OCI-LY7 (cell line): ENCODE data around the gene BAG2. TPM values are rescaled to one million over a fixed set of nuclear protein-coding genes. Genes with fewer than 3 reads are reported as not detected.

ENCODE experiments used
- BruUV-seq: library from RNA; stranded (reverse); fragments of 400-500 nt; replicated peaks from 2 replicates; lab custom pipeline; 2021; lab: Mats Ljungman, UMichigan
- CTCF ChIA-PET: fragments of 300-600 bp; sonication (Branson Sonifier 250); formaldehyde crosslinking; loops from one replicate; lab custom pipeline; 2022; ENCODE audit warnings: antibody characterized with exemption; ENCODE audit not compliant: unreplicated experiment; lab: Charles Lee
- POLR2A ChIA-PET: fragments of 300-600 bp; sonication (Branson Sonifier 250); formaldehyde crosslinking; loops from one replicate; lab custom pipeline; 2022; ENCODE audit warnings: antibody characterized with exemption; lab: Charles Lee
- DNase-seq: peaks from one replicate; pipeline ENCODE4 v3.0.0-alpha.2; 2015; ENCODE audit warnings: low spot score
- H2AFZ ChIP-seq: fragments of 200-600 bp; sonication (generic), shearing (Covaris generic); 2 replicates; pipeline ENCODE4 v1.6.1; 2014; ENCODE audit warnings: mild to moderate bottlenecking, antibody characterized with exemption, low read length, moderate library complexity
- H3K27ac ChIP-seq: fragments of 200-600 bp; sonication (generic); 2 replicates; pipeline ENCODE4 v1.5.1; 2014; ENCODE audit warnings: mixed run types, low read depth, mild to moderate bottlenecking, moderate library complexity, low read length, inconsistent platforms; ENCODE audit not compliant: poor library complexity, severe bottlenecking
- H3K36me3 ChIP-seq: fragments of 200-600 bp; sonication (generic); 2 replicates; pipeline ENCODE4 v1.6.1; 2014; ENCODE audit warnings: mild to moderate bottlenecking, antibody characterized with exemption, low read length, moderate library complexity, mixed read lengths; ENCODE audit not compliant: insufficient read depth
- H3K4me1 ChIP-seq: fragments of 200-600 bp; sonication (generic); 2 replicates; pipeline ENCODE4 v1.5.1; 2014; ENCODE audit warnings: mild to moderate bottlenecking, low read length; ENCODE audit not compliant: insufficient read depth, poor library complexity, severe bottlenecking
- H3K4me2 ChIP-seq: fragments of 200-600 bp; sonication (generic); 2 replicates; pipeline ENCODE4 v1.6.1; 2014; ENCODE audit warnings: mild to moderate bottlenecking, low read length
- H3K4me3 ChIP-seq: fragments of 200-600 bp; sonication (generic); 2 replicates; pipeline ENCODE4 v1.5.1; 2014; ENCODE audit warnings: mild to moderate bottlenecking, low read depth, low read length; ENCODE audit not compliant: poor library complexity, severe bottlenecking
- H3K79me2 ChIP-seq: fragments of 200-600 bp; sonication (generic); 2 replicates; pipeline ENCODE4 v1.6.1; 2016; ENCODE audit warnings: low read depth, mild to moderate bottlenecking, low read length, moderate library complexity, mixed read lengths; ENCODE audit not compliant: insufficient read depth
- H3K9me2 ChIP-seq: fragments of 200-600 bp; sonication (generic); 2 replicates; pipeline ENCODE4 v1.6.1; 2016; ENCODE audit warnings: mild to moderate bottlenecking, low read length, mixed read lengths; ENCODE audit not compliant: insufficient read depth
- H3K9me3 ChIP-seq: fragments of 200-600 bp; sonication (generic); 2 replicates; pipeline ENCODE4 v1.6.1; 2014; ENCODE audit warnings: mild to moderate bottlenecking, mixed run types, low read length, mixed read lengths
- H4K20me1 ChIP-seq: fragments of 200-600 bp; sonication (generic); 2 replicates; pipeline ENCODE4 v1.6.1; 2014; ENCODE audit warnings: mild to moderate bottlenecking, antibody characterized with exemption, low read length, moderate library complexity, mixed read lengths; ENCODE audit not compliant: insufficient read depth
- CTCF ChIP-seq: fragments of 200-600 bp; sonication (generic); conservative IDR thresholded peaks from 2 replicates; pipeline ENCODE4 v1.5.1; 2014; ENCODE audit warnings: mild to moderate bottlenecking, antibody characterized with exemption, low read length, moderate library complexity, mixed read lengths
- EZH2phosphoT487 ChIP-seq: fragments of 200-600 bp; sonication (generic); IDR thresholded peaks from 2 replicates; pipeline ENCODE4 v1.6.1; 2018; ENCODE audit warnings: low read depth, borderline replicate concordance, mild to moderate bottlenecking, mixed run types, antibody characterized with exemption, low read length, moderate library complexity, mixed read lengths
- intact Hi-C: fragments of 100-400 bp; cut with micrococcal nuclease; formaldehyde crosslinking; loops from one replicate; pipeline ENCODE4 v1.10.0; 2022; ENCODE audit not compliant: unreplicated experiment
- total RNA-seq, 2 experiments: library from RNA; depleted of rRNA in 1 of 2; stranded (reverse); fragments of >200 nt in 1 of 2; shearing (Covaris generic) in 1 of 2; gene quantifications; 2 replicates each; pipeline ENCODE4 v1.2.3, GENCODE V29; 2014 to 2022

BAG2 gene
- total RNA-seq, 2 experiments from 2014 or later = 7.7 to 8.7 TPM

DNA sequence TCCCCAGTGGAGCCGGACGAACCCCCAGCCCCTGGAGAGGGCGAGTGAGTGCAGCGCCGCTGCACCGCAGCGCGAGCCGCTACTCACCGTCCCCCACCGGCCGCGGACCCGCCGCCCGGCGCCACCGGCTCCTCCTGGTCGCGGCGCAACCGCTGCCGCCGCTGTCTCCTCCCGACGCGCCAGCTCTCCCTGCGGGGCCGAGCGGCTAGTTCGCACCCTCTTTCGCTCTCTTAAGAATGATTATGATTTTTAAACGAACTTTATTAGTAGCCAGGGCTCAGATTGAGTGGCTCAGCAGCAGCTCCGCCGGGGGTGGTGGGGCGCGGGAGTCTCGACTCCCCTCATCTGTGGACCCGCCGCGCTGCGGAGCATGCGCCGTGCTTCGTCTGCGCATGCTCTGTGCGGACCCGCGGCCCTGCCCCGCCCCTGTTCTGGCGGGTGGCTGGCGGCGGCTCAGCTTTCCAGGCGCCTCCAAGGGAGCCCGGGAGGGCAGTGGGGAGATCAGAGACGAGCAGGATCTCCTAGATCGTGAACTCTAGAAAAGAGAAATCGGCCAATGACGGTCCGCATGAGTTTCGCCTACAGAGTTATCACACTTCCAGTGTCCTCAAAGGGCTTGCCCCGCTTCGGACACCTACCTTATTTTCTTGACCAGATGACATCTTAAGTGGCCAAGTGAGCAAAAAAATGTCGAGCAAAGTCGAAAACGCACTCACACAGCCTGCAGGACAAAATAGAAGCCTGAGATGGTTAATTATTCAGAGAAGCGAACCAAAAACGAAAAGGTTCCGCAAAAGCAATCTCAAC is 50.0 kb downstream of the BAG2 start, which contains the start of gene RAB23:
Gene RAB23, minus strand, starts transcription at position 372 of the 807 bp plus-strand sequence. CDS start 11,927 bp downstream, outside the sequence.
- Histone ChIP-seq H3K4me3 (peak within 1 kb of the TSS; percentile 87), H3K9me3 (0 out of 2 replicates have a peak, but pooled peaks cover 6% of the 10 kb centered on the region), H3K36me3 (no peaks in the 10 kb centered on the region; the same call in 1 of the 2 replicates), H3K4me1 (peaks cover 15% of the 10 kb centered on the region), H3K79me2 (peaks cover 13% of the 10 kb centered on the region; the same call in 1 of the 2 replicates), H3K4me2 (peak within 1 kb of the TSS; percentile 89), H4K20me1 (0 out of 2 replicates have a peak, but pooled peaks cover 8% of the 10 kb centered on the region), H3K9me2 (no peaks in the 10 kb centered on the region), H2AFZ (peak within 1 kb of the TSS; percentile 98), H3K27ac (peak within 1 kb of the TSS; percentile 53)
- no TSS peak for BruUV-seq
- ChIA-PET CTCF (no interaction called here), POLR2A (interaction anchor here (0.6 to 1.4 kb wide), 3 partner anchors 12 to 73 kb away, joined by 3 to 6 read pairs (median 5); no protein-coding TSS in a partner anchor)
- intact Hi-C loops = loop anchor here (1.0 to 2.0 kb wide), 4 partner anchors 50 to 267 kb away; partner anchors contain the start of genes BAG2, BEND6 and PRIM2
- DNase-seq = peak; percentile 85
- TF ChIP-seq EZH2phosphoT487 = no peak
- TF ChIP-seq CTCF = 0 out of 2 replicates have a peak, but pooled peaks have one; percentile 6

DNA sequence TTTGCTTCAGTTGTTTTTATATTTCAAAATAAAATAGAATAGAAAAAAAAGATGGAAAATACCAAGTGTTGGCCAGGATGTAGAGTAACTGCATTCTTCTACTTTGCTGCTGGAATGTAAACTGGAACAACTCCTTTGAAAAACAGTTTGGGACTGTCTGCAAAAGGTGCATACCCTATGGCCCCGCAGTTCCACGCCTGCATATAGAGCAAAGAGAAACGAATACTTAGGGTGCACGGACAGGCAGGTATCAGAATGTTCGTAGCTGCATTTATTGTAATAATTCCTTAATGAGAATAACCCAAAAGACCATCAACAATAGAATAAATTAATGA is 50.6 kb downstream of the BAG2 start:
- H3K4me3 ChIP-seq = peak overlapping the region; percentile 87
- TF ChIP-seq EZH2phosphoT487 (no peak), CTCF (no peak)
- DNase-seq = no peak
- no peak overlapping the region for H3K27ac ChIP-seq
- H3K4me1 ChIP-seq = peaks cover 15% of the 10 kb centered on the region
- H4K20me1 ChIP-seq = 0 out of 2 replicates have a peak, but pooled peaks cover 8% of the 10 kb centered on the region
- H2AFZ ChIP-seq = peak overlapping the region; percentile 98
- ChIA-PET CTCF (no interaction called here), POLR2A (interaction anchor here (0.7 to 1.0 kb wide), 2 partner anchors 11 to 25 kb away, joined by 3 read pairs; no protein-coding TSS in a partner anchor)
- intact Hi-C loops = loop anchor here (1.0 to 2.0 kb wide), 4 partner anchors 50 to 267 kb away; partner anchors contain the start of genes BAG2, BEND6 and PRIM2
- 0 out of 2 replicates have a peak, but pooled peaks cover 6% of the 10 kb centered on the region for H3K9me3 ChIP-seq
- peak overlapping the region; percentile 89 for H3K4me2 ChIP-seq
- peaks cover 13% of the 10 kb centered on the region; the same call in 1 of the 2 replicates for H3K79me2 ChIP-seq
- no peaks in the 10 kb centered on the region; the same call in 1 of the 2 replicates for H3K36me3 ChIP-seq
- no TSS peak for BruUV-seq
- H3K9me2 ChIP-seq = no peaks in the 10 kb centered on the region
